Activated T-helper 1 cell treated with anti-CD3 and anti-CD28 coated beads, Interleukin-2, amount 50 U/mL, for 16 hours (primary cell): Measurements from ENCODE around the gene VCX2.
"Not testable (repeated sequence)": the region's sequence is repeated elsewhere in the genome, so short reads cannot be mapped to it uniquely, and the experiment has no call there.

Experiments
- DNase-seq, 2 donors: peaks; one replicate each; pipeline ENCODE4 v3.0.0-alpha.2; 2020; ENCODE audit warnings: low read depth in 1 of 2, low spot score in 1 of 2

Gene VCX2

GRCh38 chrX:8122538-8122937 lies 48.5 kb downstream of the VCX2 start:
- DNase-seq, result no peak

DNA sequence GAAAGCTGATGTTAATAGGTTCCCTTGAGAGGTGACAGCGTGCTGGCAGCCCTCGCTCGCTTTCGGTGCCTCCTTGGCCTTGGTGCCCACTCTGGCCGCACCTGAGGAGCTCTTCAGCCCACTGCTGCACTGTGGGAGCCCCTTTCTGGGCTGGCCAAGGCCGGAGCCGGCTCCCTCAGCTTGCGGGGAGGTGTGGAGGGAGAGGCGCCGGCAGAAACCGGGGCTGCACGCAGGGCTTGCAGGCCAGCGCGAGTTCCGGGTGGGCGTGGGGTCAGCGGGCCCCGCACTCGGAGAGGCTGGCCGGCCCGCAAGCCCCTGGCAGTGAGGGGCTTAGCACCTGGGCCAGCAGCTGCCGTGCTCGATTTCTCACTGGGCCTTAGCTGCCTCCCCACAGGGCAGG lies 49.7 kb downstream of the VCX2 start:
- not testable (repeated sequence) for DNase-seq
